WTC11 (cell line): ENCODE measurements around the gene COBL. TPM values are rescaled to one million over a fixed set of nuclear protein-coding genes. Genes with fewer than 3 reads are reported as not detected.

ENCODE experiments used
- ATAC-seq: fragments of 200-7000 bp; cut with Tn5 transposase; 2 replicates; pipeline ENCODE4 v1.10.0; 2021; ENCODE audit warnings: mild to moderate bottlenecking, moderate library complexity
- CTCF ChIA-PET: fragments of 300-600 bp; sonication (Branson Sonifier 250); formaldehyde crosslinking; loops from one replicate; lab custom pipeline; 2021; ENCODE audit warnings: antibody characterized with exemption; lab: Charles Lee
- POLR2A ChIA-PET: fragments of 350-600 bp; sonication (Branson Sonifier 250); formaldehyde crosslinking; loops from one replicate; lab custom pipeline; 2021; ENCODE audit warnings: antibody characterized with exemption; lab: Charles Lee
- DNase-seq: peaks from one replicate; pipeline ENCODE4 v3.0.0; 2021; ENCODE audit warnings: low spot score
- H3K27ac Mint-ChIP-seq: 2 replicates; pipeline ENCODE4 v1.8.0; 2021; ENCODE audit warnings: mixed read lengths
- H3K27me3 Mint-ChIP-seq: 2 replicates; pipeline ENCODE4 v1.8.0; 2021; ENCODE audit warnings: low read depth, mild to moderate bottlenecking, moderate library complexity, mixed read lengths
- H3K36me3 Mint-ChIP-seq: 2 replicates; pipeline ENCODE4 v1.8.0; 2021; ENCODE audit warnings: mixed read lengths
- H3K4me1 Mint-ChIP-seq: 2 replicates; pipeline ENCODE4 v1.8.0; 2022; ENCODE audit warnings: mixed read lengths
- H3K4me3 Mint-ChIP-seq: 2 replicates; pipeline ENCODE4 v1.8.0; 2021; ENCODE audit warnings: mild to moderate bottlenecking, moderate library complexity, mixed read lengths
- H3K9me3 Mint-ChIP-seq: 2 replicates; pipeline ENCODE4 v1.8.0; 2021; ENCODE audit warnings: mixed read lengths
- CREM ChIP-seq: sonication (generic); formaldehyde crosslinking; IDR thresholded peaks from 2 replicates; pipeline ENCODE4 v1.8.1; 2022; ENCODE audit warnings: mild to moderate bottlenecking, missing genetic modification reagents, moderate library complexity
- ETV6 ChIP-seq: sonication (generic); formaldehyde crosslinking; IDR thresholded peaks from 2 replicates; pipeline ENCODE4 v1.8.1; 2022; ENCODE audit warnings: mild to moderate bottlenecking, missing genetic modification reagents
- FOXK1 ChIP-seq: sonication (generic); formaldehyde crosslinking; IDR thresholded peaks from 2 replicates; pipeline ENCODE4 v1.8.0; 2022; ENCODE audit warnings: mild to moderate bottlenecking, moderate library complexity, missing genetic modification reagents
- HMGA2 ChIP-seq: fragments of 250-450 bp; sonication (Bioruptor Pico); IDR thresholded peaks from 2 replicates; pipeline ENCODE4 v1.4.0; 2021; ENCODE audit warnings: mild to moderate bottlenecking, moderate library complexity
- JUN ChIP-seq: sonication (generic); formaldehyde crosslinking; IDR thresholded peaks from 2 replicates; pipeline ENCODE4 v1.8.0; 2023; ENCODE audit warnings: mild to moderate bottlenecking, missing genetic modification reagents
- TCF7 ChIP-seq: sonication (generic); formaldehyde crosslinking; IDR thresholded peaks from 2 replicates; pipeline ENCODE4 v1.8.0; 2022; ENCODE audit warnings: mild to moderate bottlenecking, low read depth, missing genetic modification reagents, moderate library complexity
- ZNF138 ChIP-seq: sonication (generic); formaldehyde crosslinking; conservative IDR thresholded peaks from 2 replicates; pipeline ENCODE4 v1.8.1; 2022; ENCODE audit warnings: mild to moderate bottlenecking, moderate library complexity, missing genetic modification reagents
- ZNF219 ChIP-seq: sonication (generic); formaldehyde crosslinking; IDR thresholded peaks from 2 replicates; pipeline ENCODE4 v1.8.0; 2023; ENCODE audit warnings: missing genetic modification reagents, mild to moderate bottlenecking, borderline replicate concordance
- ZNF317 ChIP-seq: sonication (generic); formaldehyde crosslinking; IDR thresholded peaks from 2 replicates; pipeline ENCODE4 v1.8.1; 2023; ENCODE audit warnings: low read depth, mild to moderate bottlenecking, moderate library complexity, missing genetic modification reagents, borderline replicate concordance
- ZNF416 ChIP-seq: fragments of 250-450 bp; sonication (Bioruptor Pico); IDR thresholded peaks from 2 replicates; pipeline ENCODE4 v1.9.0; 2021; ENCODE audit warnings: mild to moderate bottlenecking, inconsistent platforms
- total RNA-seq: library from RNA; stranded (reverse); gene quantifications from 3 replicates; pipeline ENCODE4 v1.2.3, GENCODE V29; 2021
- TF ChIP-seq, protein P1 (sequence below): sonication (generic); formaldehyde crosslinking; IDR thresholded peaks from 2 replicates; pipeline ENCODE4 v1.8.1; 2023; ENCODE audit warnings: mild to moderate bottlenecking, moderate library complexity, missing genetic modification reagents
- TF ChIP-seq, protein P2 (sequence below): sonication (generic); formaldehyde crosslinking; IDR thresholded peaks from 2 replicates; pipeline ENCODE4 v1.8.0; 2022; ENCODE audit warnings: mild to moderate bottlenecking, missing genetic modification reagents
- TF ChIP-seq, protein P3 (sequence below): sonication (generic); formaldehyde crosslinking; IDR thresholded peaks from 2 replicates; pipeline ENCODE4 v1.8.1; 2023; ENCODE audit warnings: mild to moderate bottlenecking, missing genetic modification reagents
- TF ChIP-seq, protein P4 (sequence below): sonication (generic); formaldehyde crosslinking; IDR thresholded peaks from 2 replicates; pipeline ENCODE4 v1.8.1; 2022; ENCODE audit warnings: low read depth, missing genetic modification reagents, borderline replicate concordance
- TF ChIP-seq, protein P5 (sequence below): sonication (generic); formaldehyde crosslinking; conservative IDR thresholded peaks from 2 replicates; pipeline ENCODE4 v1.8.1; 2023; ENCODE audit warnings: mild to moderate bottlenecking, low read depth, missing genetic modification reagents, moderate library complexity
- TF ChIP-seq, protein P6 (sequence below): sonication (generic); formaldehyde crosslinking; conservative IDR thresholded peaks from 2 replicates; pipeline ENCODE4 v1.8.1; 2022; ENCODE audit warnings: mild to moderate bottlenecking, missing genetic modification reagents
- TF ChIP-seq, protein P7 (sequence below): sonication (generic); formaldehyde crosslinking; IDR thresholded peaks from 2 replicates; pipeline ENCODE4 v1.8.0; 2022; ENCODE audit warnings: mild to moderate bottlenecking, missing genetic modification reagents

Gene COBL
- total RNA-seq, 1 experiment from 2014 or later = 36.5 TPM

DNA sequence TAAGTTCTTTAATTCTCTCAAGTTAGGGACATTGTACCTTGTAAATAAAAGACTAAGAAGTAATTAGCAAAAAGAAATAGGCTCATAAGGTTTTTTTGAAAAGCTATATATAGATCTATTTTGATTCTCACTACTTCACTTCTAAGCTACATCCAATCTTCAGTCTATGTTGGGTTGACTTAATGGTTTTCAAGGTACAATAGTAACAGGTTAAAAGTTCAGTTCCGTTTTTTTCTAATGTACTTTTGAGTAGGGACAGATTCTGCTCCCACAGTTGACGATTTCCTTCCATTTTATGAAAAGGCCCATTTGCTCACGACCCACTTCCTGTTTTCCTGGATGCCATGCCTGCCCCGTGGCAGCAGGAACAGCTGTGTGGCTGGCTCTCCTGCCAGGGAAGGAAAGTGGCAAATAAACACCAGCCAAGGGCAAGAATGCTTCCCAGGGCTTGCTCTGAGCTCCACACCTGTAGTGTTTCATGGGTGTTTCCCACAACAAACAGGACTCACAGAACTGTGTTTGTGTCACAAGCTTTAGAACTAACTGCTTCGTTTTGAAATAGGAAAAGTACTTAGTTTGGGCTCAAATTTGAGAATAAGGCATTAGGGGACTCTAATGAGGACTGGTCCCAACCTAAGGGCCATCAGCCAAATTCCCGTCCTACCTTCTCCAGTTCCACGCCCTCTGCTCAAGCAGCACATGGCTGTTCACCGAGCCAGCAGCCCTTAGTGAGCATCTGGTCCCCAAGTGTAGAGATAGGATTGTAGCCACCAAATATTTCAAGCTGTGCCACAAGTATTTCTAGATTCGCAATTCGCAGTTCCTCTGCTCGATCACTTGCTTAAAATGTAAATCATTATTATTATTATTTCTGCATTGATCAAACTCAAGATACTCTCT is 240.7 kb downstream of the COBL start:
- ATAC-seq = no peak
- no peaks in the 10 kb centered on the region for H3K27me3 Mint-ChIP-seq
- CTCF ChIA-PET = interaction anchor here (0.9 to 2.0 kb wide), 6 partner anchors 8 to 291 kb away, joined by 3 to 8 read pairs (median 4); no protein-coding TSS in a partner anchor

More for the DNA sequence above, 240.7 kb downstream of the COBL start:
- no peak for TF ChIP-seq FOXK1 (CRISPR knock-in tag)
- TF ChIP-seq, protein P1, sequence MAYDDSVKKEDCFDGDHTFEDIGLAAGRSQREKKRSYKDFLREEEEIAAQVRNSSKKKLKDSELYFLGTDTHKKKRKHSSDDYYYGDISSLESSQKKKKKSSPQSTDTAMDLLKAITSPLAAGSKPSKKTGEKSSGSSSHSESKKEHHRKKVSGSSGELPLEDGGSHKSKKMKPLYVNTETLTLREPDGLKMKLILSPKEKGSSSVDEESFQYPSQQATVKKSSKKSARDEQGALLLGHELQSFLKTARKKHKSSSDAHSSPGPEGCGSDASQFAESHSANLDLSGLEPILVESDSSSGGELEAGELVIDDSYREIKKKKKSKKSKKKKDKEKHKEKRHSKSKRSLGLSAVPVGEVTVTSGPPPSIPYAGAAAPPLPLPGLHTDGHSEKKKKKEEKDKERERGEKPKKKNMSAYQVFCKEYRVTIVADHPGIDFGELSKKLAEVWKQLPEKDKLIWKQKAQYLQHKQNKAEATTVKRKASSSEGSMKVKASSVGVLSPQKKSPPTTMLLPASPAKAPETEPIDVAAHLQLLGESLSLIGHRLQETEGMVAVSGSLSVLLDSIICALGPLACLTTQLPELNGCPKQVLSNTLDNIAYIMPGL (CRISPR knock-in tag) = no peak
- no peak for TF ChIP-seq HMGA2 (CRISPR knock-in tag)
- no peak for TF ChIP-seq TCF7
- no peak for TF ChIP-seq CREM
- no peak for TF ChIP-seq JUN (CRISPR knock-in tag)
- no peak for TF ChIP-seq ZNF317 (CRISPR knock-in tag)
- TF ChIP-seq, protein P2, sequence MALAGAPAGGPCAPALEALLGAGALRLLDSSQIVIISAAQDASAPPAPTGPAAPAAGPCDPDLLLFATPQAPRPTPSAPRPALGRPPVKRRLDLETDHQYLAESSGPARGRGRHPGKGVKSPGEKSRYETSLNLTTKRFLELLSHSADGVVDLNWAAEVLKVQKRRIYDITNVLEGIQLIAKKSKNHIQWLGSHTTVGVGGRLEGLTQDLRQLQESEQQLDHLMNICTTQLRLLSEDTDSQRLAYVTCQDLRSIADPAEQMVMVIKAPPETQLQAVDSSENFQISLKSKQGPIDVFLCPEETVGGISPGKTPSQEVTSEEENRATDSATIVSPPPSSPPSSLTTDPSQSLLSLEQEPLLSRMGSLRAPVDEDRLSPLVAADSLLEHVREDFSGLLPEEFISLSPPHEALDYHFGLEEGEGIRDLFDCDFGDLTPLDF = no peak
- TF ChIP-seq ZNF219 (CRISPR knock-in tag) = no peak
- TF ChIP-seq, protein P3, sequence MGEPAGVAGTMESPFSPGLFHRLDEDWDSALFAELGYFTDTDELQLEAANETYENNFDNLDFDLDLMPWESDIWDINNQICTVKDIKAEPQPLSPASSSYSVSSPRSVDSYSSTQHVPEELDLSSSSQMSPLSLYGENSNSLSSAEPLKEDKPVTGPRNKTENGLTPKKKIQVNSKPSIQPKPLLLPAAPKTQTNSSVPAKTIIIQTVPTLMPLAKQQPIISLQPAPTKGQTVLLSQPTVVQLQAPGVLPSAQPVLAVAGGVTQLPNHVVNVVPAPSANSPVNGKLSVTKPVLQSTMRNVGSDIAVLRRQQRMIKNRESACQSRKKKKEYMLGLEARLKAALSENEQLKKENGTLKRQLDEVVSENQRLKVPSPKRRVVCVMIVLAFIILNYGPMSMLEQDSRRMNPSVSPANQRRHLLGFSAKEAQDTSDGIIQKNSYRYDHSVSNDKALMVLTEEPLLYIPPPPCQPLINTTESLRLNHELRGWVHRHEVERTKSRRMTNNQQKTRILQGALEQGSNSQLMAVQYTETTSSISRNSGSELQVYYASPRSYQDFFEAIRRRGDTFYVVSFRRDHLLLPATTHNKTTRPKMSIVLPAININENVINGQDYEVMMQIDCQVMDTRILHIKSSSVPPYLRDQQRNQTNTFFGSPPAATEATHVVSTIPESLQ (CRISPR knock-in tag) = no peak
- no peak for TF ChIP-seq ZNF138
- TF ChIP-seq, protein P4, sequence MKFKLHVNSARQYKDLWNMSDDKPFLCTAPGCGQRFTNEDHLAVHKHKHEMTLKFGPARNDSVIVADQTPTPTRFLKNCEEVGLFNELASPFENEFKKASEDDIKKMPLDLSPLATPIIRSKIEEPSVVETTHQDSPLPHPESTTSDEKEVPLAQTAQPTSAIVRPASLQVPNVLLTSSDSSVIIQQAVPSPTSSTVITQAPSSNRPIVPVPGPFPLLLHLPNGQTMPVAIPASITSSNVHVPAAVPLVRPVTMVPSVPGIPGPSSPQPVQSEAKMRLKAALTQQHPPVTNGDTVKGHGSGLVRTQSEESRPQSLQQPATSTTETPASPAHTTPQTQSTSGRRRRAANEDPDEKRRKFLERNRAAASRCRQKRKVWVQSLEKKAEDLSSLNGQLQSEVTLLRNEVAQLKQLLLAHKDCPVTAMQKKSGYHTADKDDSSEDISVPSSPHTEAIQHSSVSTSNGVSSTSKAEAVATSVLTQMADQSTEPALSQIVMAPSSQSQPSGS (CRISPR knock-in tag) = no peak
- no peak for TF ChIP-seq ETV6
- TF ChIP-seq, protein P5, sequence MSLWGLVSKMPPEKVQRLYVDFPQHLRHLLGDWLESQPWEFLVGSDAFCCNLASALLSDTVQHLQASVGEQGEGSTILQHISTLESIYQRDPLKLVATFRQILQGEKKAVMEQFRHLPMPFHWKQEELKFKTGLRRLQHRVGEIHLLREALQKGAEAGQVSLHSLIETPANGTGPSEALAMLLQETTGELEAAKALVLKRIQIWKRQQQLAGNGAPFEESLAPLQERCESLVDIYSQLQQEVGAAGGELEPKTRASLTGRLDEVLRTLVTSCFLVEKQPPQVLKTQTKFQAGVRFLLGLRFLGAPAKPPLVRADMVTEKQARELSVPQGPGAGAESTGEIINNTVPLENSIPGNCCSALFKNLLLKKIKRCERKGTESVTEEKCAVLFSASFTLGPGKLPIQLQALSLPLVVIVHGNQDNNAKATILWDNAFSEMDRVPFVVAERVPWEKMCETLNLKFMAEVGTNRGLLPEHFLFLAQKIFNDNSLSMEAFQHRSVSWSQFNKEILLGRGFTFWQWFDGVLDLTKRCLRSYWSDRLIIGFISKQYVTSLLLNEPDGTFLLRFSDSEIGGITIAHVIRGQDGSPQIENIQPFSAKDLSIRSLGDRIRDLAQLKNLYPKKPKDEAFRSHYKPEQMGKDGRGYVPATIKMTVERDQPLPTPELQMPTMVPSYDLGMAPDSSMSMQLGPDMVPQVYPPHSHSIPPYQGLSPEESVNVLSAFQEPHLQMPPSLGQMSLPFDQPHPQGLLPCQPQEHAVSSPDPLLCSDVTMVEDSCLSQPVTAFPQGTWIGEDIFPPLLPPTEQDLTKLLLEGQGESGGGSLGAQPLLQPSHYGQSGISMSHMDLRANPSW (CRISPR knock-in tag) = no peak
- TF ChIP-seq, protein P6, sequence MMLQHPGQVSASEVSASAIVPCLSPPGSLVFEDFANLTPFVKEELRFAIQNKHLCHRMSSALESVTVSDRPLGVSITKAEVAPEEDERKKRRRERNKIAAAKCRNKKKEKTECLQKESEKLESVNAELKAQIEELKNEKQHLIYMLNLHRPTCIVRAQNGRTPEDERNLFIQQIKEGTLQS (CRISPR knock-in tag) = no peak
- TF ChIP-seq, protein P7, sequence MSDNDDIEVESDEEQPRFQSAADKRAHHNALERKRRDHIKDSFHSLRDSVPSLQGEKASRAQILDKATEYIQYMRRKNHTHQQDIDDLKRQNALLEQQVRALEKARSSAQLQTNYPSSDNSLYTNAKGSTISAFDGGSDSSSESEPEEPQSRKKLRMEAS (CRISPR knock-in tag) = no peak
- no peak for TF ChIP-seq ZNF416 (CRISPR knock-in tag)
- H3K4me1 Mint-ChIP-seq = peaks cover 39% of the 10 kb centered on the region
- H3K4me3 Mint-ChIP-seq = no peak overlapping the region
- DNase-seq = no peak
- H3K9me3 Mint-ChIP-seq = peaks cover 11% of the 10 kb centered on the region
- H3K27ac Mint-ChIP-seq = peak overlapping the region; percentile 66; the same call in 1 of the 2 replicates
- H3K36me3 Mint-ChIP-seq = peaks cover 19% of the 10 kb centered on the region
- POLR2A ChIA-PET = no interaction called here
